Caco-2 (cell line): ENCODE data around the gene NCK1. TPM values are rescaled to one million over a fixed set of nuclear protein-coding genes. Genes with fewer than 3 reads are reported as not detected.

Source experiments
- BruUV-seq: library from RNA; stranded (reverse); fragments of 400-500 nt; replicated peaks from 2 replicates; lab custom pipeline; 2021; lab: Mats Ljungman, UMichigan
- CTCF ChIA-PET: fragments of 300-600 bp; sonication (Branson Sonifier 250); formaldehyde crosslinking; loops from one replicate; lab custom pipeline; 2022; ENCODE audit warnings: antibody characterized with exemption; lab: Charles Lee
- POLR2A ChIA-PET: fragments of 300-600 bp; sonication (Branson Sonifier 250); formaldehyde crosslinking; loops from one replicate; lab custom pipeline; 2022; ENCODE audit warnings: antibody characterized with exemption; lab: Charles Lee
- DNase-seq, 2 experiments: peaks; one replicate each; pipeline versions ENCODE4 v3.0.0 to v3.0.0-alpha.2; 2020 to 2022
- H3K27me3 ChIP-seq: replicated peaks from 2 replicates; pipeline ENCODE4 v1.6.0; 2011; ENCODE audit warnings: low read length; ENCODE audit not compliant: control insufficient read depth, insufficient read depth
- H3K36me3 ChIP-seq: 2 replicates; pipeline ENCODE4 v1.5.1; 2011; ENCODE audit warnings: low read length; ENCODE audit not compliant: control insufficient read depth, insufficient read depth
- H3K4me1 ChIP-seq: fragments of 250-450 bp; sonication (Bioruptor Pico); 2 replicates; pipeline ENCODE4 v1.5.1; 2020; ENCODE audit warnings: mild to moderate bottlenecking
- H3K4me3 ChIP-seq: 2 replicates; pipeline ENCODE4 v1.5.1; 2011; ENCODE audit warnings: low read depth, mild to moderate bottlenecking, control low read depth, low read length
- H3K9me3 ChIP-seq: fragments of 250-450 bp; sonication (Bioruptor Pico); 2 replicates; pipeline ENCODE4 v1.5.1; 2020; ENCODE audit warnings: mild to moderate bottlenecking, moderate library complexity
- H3K27ac Mint-ChIP-seq: one replicate; pipeline ENCODE4 v1.8.0; 2022; ENCODE audit warnings: mixed read lengths; ENCODE audit not compliant: unreplicated experiment
- H3K27me3 Mint-ChIP-seq: one replicate; pipeline ENCODE4 v1.8.0; 2022; ENCODE audit warnings: mixed read lengths; ENCODE audit not compliant: insufficient read depth, unreplicated experiment
- H3K36me3 Mint-ChIP-seq: one replicate; pipeline ENCODE4 v1.8.0; 2022; ENCODE audit warnings: mild to moderate bottlenecking, mixed read lengths; ENCODE audit not compliant: insufficient read depth, unreplicated experiment
- H3K4me1 Mint-ChIP-seq: one replicate; pipeline ENCODE4 v1.8.0; 2022; ENCODE audit warnings: low read depth, mixed read lengths; ENCODE audit not compliant: unreplicated experiment
- H3K4me3 Mint-ChIP-seq: one replicate; pipeline ENCODE4 v1.8.0; 2022; ENCODE audit warnings: mild to moderate bottlenecking, moderate library complexity, mixed read lengths; ENCODE audit not compliant: unreplicated experiment
- H3K9me3 Mint-ChIP-seq: one replicate; pipeline ENCODE4 v1.8.0; 2022; ENCODE audit warnings: mixed read lengths; ENCODE audit not compliant: unreplicated experiment
- intact Hi-C: fragments of 100-400 bp; cut with micrococcal nuclease; formaldehyde crosslinking; loops from one replicate; pipeline ENCODE4 v1.10.0; 2022; ENCODE audit not compliant: unreplicated experiment
- total RNA-seq: library from RNA; stranded (reverse); gene quantifications from 2 replicates; pipeline ENCODE4 v1.2.3, GENCODE V29; 2022
- TF ChIP-seq, protein P1 (sequence below), 2 experiments: fragments of 200-600 bp in 1 of 2; IDR thresholded peaks; 1 replicate in 1 of 2; 2 replicates in 1 of 2; pipeline versions ENCODE4 v1.5.1 to v1.8.0; 2011 to 2022; ENCODE audit warnings: antibody characterized with exemption in 1 of 2, control low read depth in 1 of 2, inconsistent platforms in 1 of 2, low read depth in 1 of 2, low read length in 1 of 2, mild to moderate bottlenecking in 1 of 2, moderate library complexity in 1 of 2; ENCODE audit not compliant: insufficient read depth in 1 of 2, severe bottlenecking in 1 of 2, unreplicated experiment in 1 of 2

The NCK1 gene
- total RNA-seq, 1 experiment from 2014 or later, result 37.3 TPM

DNA sequence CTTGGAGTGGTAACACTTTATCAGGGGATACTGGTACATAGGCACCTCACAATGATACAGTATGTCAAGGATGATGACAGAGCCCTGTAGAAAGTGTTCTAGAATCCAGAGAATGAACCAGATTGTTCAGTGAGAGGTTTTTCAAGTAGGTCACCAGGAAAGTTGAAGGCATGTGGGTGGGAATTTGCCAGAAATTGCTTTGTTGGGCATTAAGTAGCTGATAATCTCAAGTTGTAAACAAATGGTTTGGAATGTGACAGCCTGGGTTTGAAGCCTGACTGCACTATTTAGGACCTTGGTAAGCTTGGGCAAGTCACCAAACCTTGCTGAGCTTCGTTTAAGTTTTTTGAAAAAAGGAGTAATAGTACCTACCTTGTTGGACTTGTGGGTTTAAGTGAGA, 30.5 kb upstream of the NCK1 start:
- Mint-ChIP-seq H3K9me3 (peaks cover 9% of the 10 kb centered on the region), H3K4me3 (no peak overlapping the region), H3K36me3 (peaks cover 6% of the 10 kb centered on the region), H3K27me3 (no peaks in the 10 kb centered on the region), H3K27ac (no peak overlapping the region), H3K4me1 (no peaks in the 10 kb centered on the region)
- H3K9me3 ChIP-seq, result 0 out of 2 replicates have a peak, but pooled peaks cover 3% of the 10 kb centered on the region
- H3K27me3 ChIP-seq, result no peaks in the 10 kb centered on the region
- ChIA-PET CTCF (no interaction called here), POLR2A (no interaction called here)
- no peak for DNase-seq
- intact Hi-C loops, result no loop called here
- H3K36me3 ChIP-seq, result no peaks in the 10 kb centered on the region
- no TSS peak for BruUV-seq
- no peak overlapping the region for H3K4me3 ChIP-seq
- TF ChIP-seq, protein P1, sequence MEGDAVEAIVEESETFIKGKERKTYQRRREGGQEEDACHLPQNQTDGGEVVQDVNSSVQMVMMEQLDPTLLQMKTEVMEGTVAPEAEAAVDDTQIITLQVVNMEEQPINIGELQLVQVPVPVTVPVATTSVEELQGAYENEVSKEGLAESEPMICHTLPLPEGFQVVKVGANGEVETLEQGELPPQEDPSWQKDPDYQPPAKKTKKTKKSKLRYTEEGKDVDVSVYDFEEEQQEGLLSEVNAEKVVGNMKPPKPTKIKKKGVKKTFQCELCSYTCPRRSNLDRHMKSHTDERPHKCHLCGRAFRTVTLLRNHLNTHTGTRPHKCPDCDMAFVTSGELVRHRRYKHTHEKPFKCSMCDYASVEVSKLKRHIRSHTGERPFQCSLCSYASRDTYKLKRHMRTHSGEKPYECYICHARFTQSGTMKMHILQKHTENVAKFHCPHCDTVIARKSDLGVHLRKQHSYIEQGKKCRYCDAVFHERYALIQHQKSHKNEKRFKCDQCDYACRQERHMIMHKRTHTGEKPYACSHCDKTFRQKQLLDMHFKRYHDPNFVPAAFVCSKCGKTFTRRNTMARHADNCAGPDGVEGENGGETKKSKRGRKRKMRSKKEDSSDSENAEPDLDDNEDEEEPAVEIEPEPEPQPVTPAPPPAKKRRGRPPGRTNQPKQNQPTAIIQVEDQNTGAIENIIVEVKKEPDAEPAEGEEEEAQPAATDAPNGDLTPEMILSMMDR (IDR thresholded peaks at IDR 0.05; ENCODE audit: insufficient read depth in 1 of 2, low read depth in 1 of 2, low read length in 1 of 2, severe bottlenecking in 1 of 2, unreplicated experiment in 1 of 2), result no peak
- H3K4me1 ChIP-seq, result no peaks in the 10 kb centered on the region

DNA sequence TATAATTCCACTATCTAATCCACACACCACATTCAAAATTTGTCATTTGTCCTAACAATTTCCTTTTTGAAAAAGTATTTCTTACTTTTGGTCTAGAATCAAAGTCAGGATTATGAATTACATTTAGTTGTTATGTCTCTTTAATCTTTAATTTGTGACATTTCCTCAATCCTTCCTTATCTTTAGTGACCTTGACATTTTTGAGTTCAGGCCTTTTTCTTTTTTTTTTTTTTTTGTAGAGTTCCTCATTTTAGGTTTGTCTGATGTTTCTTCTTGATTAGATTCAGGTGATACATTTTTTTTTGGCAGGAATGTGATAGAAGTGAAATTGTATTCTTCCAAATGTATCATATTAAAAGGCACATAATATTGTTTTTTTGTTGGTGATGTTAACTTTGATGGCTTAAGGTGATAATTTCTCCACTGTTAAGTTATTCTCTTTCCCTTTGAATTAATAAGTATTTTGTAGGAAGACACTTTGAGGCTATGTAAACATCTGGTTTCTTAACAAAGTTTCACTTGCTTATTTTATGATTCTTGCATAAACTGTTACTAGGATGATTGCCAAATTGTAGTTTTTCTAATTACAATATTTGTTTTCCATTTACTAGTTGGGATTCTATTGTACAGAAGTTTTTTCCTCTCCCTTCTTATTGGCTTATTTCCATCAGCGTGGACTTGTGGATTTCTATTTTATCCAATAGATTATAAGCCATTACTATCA, 26.8 kb upstream of the NCK1 start:
- Mint-ChIP-seq H3K4me1 (no peaks in the 10 kb centered on the region), H3K27ac (no peak overlapping the region), H3K9me3 (no peaks in the 10 kb centered on the region), H3K36me3 (peaks cover 10% of the 10 kb centered on the region), H3K27me3 (no peaks in the 10 kb centered on the region), H3K4me3 (no peak overlapping the region)
- no peaks in the 10 kb centered on the region for H3K4me1 ChIP-seq
- no peak for DNase-seq
- CTCF ChIA-PET, result no interaction called here
- H3K27me3 ChIP-seq, result no peaks in the 10 kb centered on the region
- POLR2A ChIA-PET, result no interaction called here
- intact Hi-C loops, result no loop called here
- no peak overlapping the region for H3K4me3 ChIP-seq
- BruUV-seq, result no TSS peak
- H3K36me3 ChIP-seq, result no peaks in the 10 kb centered on the region
- 0 out of 2 replicates have a peak, but pooled peaks cover 3% of the 10 kb centered on the region for H3K9me3 ChIP-seq
- TF ChIP-seq, protein P1 (IDR thresholded peaks at IDR 0.05; ENCODE audit: insufficient read depth in 1 of 2, low read depth in 1 of 2, low read length in 1 of 2, severe bottlenecking in 1 of 2, unreplicated experiment in 1 of 2), result no peak

DNA sequence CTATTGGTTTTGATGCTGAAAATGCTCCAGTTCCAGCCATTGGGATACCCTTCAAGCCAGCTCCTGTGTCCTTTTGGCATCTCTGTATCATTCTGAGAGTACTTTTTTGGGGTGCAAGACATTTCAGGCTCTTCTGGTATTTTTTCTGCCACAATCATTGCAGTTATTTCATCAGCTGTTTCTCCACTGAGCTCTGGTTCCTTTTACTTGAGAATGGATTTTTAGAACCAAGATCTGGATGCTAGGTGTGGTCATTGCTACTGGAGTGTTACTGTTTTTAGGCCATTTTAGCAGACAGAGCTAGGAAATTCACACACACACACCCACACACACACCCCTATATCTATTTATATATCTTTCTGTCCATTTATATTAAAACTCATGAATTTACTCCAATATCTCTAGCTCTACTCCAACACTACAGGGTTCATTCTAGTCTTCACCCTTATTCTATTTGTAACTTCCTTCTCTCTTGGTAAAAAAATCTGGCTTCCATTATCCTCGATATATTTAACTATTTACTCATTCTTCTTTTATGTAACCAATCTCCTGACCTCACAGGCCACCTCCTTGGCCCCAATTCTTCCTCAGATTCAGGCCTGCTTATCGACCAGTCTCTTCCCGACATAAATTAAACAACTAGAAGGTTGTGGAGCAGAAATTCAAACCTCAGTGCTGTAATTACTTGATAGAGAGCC, 26.0 kb upstream of the NCK1 start:
- ChIA-PET CTCF (interaction anchor here (0.6 kb wide), 1 partner anchor 644 kb away, joined by 3 read pairs; no protein-coding TSS in a partner anchor), POLR2A (no interaction called here)
- Mint-ChIP-seq H3K9me3 (no peaks in the 10 kb centered on the region), H3K4me1 (no peaks in the 10 kb centered on the region), H3K27me3 (no peaks in the 10 kb centered on the region), H3K4me3 (no peak overlapping the region), H3K36me3 (peaks cover 10% of the 10 kb centered on the region), H3K27ac (peak overlapping the region; percentile 18)
- H3K9me3 ChIP-seq, result 0 out of 2 replicates have a peak, but pooled peaks cover 3% of the 10 kb centered on the region
- no peak for DNase-seq
- H3K27me3 ChIP-seq, result no peaks in the 10 kb centered on the region
- no peaks in the 10 kb centered on the region for H3K4me1 ChIP-seq
- no peak overlapping the region for H3K4me3 ChIP-seq
- H3K36me3 ChIP-seq, result no peaks in the 10 kb centered on the region
- TF ChIP-seq, protein P1 (IDR thresholded peaks at IDR 0.05; ENCODE audit: insufficient read depth in 1 of 2, low read depth in 1 of 2, low read length in 1 of 2, severe bottlenecking in 1 of 2, unreplicated experiment in 1 of 2), result no peak
- intact Hi-C loops, result no loop called here
- BruUV-seq, result no TSS peak
